NCI-H748 (cell line): ENCODE results near the gene GSTM2.
"Not testable (repeated sequence)": the region's sequence is repeated elsewhere in the genome, so short reads cannot be mapped to it uniquely, and the experiment has no call there.

Source experiments
- DNase-seq: peaks from one replicate; lab custom pipeline; 2025; ENCODE audit not compliant: unreplicated experiment; lab: John Stamatoyannopoulos, UW

The GSTM2 gene

GRCh38 chr1:109673861-109674260, 6.0 kb downstream of the GSTM2 start:
- DNase-seq = not testable (repeated sequence)

DNA sequence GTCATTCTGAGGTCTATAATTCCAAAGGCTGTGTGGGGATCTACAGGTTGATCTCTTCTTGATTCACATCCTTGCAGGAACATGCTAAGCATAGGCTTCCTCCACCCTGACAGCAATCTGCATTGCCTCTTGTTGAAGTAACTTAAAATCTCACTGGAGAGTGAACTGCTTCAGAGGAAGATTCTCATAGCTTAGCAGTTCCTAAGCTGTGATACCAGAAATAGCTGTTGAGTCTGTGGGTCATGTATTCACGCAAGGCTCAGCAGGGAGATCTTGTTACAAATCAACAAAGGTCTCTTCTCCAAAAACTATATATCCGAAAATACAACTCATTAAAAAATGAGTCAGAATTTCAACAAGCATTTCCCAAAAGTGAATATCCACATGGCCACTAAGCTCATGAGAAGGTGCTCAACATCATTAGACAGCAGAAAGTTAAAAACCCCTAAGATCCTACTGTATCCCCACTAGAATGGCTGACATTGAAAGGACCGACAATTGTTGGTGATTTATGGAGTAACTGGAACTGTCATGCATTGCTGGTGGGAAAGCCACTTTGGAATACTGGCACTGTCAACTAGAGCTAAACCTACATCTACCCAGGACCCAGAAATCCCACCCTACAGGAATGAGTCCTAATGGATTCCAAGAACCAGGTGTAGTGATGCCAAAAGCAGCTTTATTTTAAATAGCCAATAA, 9.0 kb downstream of the GSTM2 start:
- not testable (repeated sequence) for DNase-seq

GRCh38 chr1:109677459-109677858, 9.6 kb downstream of the GSTM2 start:
- DNase-seq = no peak

GRCh38 chr1:109678637-109679036, 10.8 kb downstream of the GSTM2 start:
- DNase-seq = not testable (repeated sequence)

- DNase-seq = not testable (repeated sequence)
Observed at GRCh38 chr1:109684777-109685176, 16.9 kb downstream of the GSTM2 start.

GRCh38 chr1:109685399-109685798, 17.5 kb downstream of the GSTM2 start:
- DNase-seq = not testable (repeated sequence)

GRCh38 chr1:109685890-109686289, 18.0 kb downstream of the GSTM2 start:
- not testable (repeated sequence) for DNase-seq

- not testable (repeated sequence) for DNase-seq
Observed at GRCh38 chr1:109687109-109687508, 19.3 kb downstream of the GSTM2 start.

DNA sequence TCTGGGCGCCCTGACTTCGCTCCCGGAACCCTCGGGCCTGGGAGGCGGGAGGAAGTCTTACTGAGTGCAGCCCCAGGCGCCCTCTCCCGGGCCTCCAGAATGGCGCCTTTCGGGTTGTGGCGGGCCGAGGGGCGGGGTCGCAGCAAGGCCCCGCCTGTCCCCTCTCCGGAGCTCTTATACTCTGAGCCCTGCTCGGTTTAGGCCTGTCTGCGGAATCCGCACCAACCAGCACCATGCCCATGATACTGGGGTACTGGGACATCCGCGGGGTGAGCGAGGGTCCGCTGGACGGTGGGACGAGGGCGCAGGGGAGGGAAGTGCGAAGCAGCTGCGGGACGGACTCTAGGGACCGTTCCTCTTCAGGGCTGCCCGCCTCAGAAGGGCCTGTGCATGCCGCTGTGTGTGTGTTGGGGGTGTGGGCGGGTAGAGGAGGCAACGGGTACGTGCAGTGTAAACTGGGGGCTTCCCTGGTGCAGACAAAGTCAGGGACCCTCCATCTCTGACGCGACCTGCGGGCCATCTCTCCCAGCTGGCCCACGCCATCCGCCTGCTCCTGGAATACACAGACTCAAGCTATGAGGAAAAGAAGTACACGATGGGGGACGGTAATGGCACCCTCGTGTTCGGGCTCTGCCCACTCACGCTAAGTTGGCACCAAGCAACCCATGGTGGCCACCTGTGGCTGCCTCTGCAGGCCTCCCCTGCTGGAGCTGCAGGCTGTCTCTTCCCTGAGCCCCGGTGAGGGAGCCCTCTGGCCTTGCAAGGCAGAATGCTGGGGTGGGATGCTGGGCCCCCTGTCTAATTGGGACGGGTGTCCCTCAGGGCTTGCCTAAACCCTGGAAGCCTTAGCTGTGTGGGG, 20.0 kb downstream of the GSTM2 start, which contains the start of gene GSTM1:
Gene GSTM1, plus strand, starts transcription at position 177 of the 859 bp plus-strand sequence. Its CDS starts 57 bp downstream, at position 234.
- no peak for DNase-seq

- DNase-seq = no peak
Observed at GRCh38 chr1:109689844-109690405, 22.1 kb downstream of the GSTM2 start.

DNA sequence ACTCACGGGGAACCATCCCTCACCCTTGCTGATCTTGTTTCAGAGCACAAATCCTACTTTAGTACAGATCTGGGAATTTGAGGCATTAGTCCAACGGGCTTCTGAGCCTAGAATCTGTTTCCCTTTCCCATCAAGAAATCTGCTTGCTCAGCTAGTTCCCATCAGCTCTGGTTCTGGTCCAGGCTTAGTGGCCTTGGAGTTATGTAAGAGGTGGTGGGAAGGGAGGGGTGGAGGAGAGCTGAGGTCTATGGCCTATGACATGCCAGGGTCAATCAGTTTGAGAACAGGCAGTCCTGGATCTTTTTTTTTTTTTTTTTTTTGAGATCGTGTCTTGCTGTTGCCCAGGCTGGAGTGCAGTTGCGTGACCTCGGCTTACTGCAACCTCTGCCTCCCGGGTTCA, 23.9 kb downstream of the GSTM2 start:
- DNase-seq = no peak

GRCh38 chr1:109694400-109694799, 26.5 kb downstream of the GSTM2 start:
- DNase-seq = not testable (repeated sequence)

GRCh38 chr1:109695138-109695537, 27.3 kb downstream of the GSTM2 start:
- DNase-seq = not testable (repeated sequence)

DNA sequence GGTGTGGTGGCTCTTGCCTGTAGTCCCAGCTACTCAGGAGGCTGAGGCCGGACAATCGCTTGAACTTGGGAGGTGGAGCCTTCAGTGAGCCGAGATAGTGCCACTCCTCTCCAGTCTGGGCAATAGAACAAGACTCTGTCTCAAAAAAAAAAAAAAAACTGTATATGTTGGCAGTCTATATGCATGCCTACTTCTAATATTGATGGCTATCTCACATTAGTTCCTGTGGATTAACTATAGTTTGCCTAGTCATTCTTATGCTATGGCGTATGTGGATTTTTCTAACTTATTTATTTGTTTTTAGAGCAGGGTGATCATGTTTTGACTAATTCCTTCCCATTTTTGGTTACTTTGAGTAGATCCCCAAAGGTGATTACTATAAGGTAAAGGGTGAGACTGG, 29.2 kb downstream of the GSTM2 start:
- DNase-seq = no peak

GRCh38 chr1:109697861-109698260, 30.0 kb downstream of the GSTM2 start:
- not testable (repeated sequence) for DNase-seq

- DNase-seq = not testable (repeated sequence)
Observed at GRCh38 chr1:109702940-109703339, 35.1 kb downstream of the GSTM2 start.

DNA sequence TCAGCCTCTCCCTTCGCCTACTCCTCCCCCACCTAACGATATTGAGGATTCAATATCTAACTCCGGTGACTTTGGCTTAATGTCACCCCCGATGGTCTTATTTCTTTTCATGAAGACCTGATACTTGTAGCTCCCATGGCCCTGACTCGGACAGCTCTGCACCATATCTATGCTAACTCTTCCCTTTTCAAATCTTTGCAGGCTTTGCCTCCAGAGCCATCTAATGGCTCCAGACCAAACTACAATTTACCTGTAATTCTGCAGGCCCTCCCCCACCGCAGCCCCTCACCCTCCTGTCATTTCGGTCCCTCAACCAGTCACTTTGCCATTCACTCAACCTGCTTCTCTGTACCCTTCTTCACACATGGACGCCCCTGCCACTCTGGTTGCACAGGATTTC, 36.3 kb downstream of the GSTM2 start:
- DNase-seq = no peak

DNA sequence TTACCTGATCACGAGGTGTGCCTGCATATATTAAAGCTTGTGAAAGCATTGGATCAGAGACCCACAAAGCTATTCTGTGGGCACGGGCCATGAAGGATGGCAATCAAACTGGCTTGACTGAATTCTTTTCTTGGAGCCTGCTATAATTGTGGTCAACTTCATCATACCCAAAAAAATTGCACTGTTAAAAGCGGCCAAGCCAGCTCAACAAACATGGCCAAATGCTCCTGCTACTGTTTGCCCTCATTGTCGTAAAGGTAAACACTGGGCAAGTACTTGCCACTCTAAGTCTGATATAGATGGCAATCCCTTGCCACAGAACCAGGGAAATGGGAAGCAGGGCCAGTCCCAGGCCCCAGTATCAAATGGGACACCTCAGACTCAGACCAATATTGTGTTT, 37.6 kb downstream of the GSTM2 start:
- no peak for DNase-seq

- not testable (repeated sequence) for DNase-seq
Observed at GRCh38 chr1:109708949-109709348, 41.1 kb downstream of the GSTM2 start.

GRCh38 chr1:109709822-109710221, 42.0 kb downstream of the GSTM2 start:
- not testable (repeated sequence) for DNase-seq

- not testable (repeated sequence) for DNase-seq
Observed at GRCh38 chr1:109711593-109712320, 43.9 kb downstream of the GSTM2 start, which contains the start of gene GSTM5. Gene GSTM5 (plus strand): TSS chr1:109712251. CDS start chr1:109712313, 62 bp downstream.
